Central memory CD8-positive, alpha-beta T cell (primary cell): Measurements from ENCODE around the gene ZDHHC17.

Source experiments
- ATAC-seq: fragments of 150-1000 bp; cut with Tn5 transposase; replicated peaks from 2 replicates; pipeline ENCODE4 v1.10.0; 2022; ENCODE audit warnings: mild to moderate bottlenecking, moderate FRiP score, moderate number of reproducible peaks; ENCODE audit not compliant: poor library complexity, severe bottlenecking; ENCODE audit errors: extremely low read depth
- DNase-seq, 2 donors: peaks; one replicate each; pipeline ENCODE4 v3.0.0; 2021; ENCODE audit warnings: low spot score in 2 of 2
- H3K27ac Mint-ChIP-seq: one replicate; pipeline ENCODE4 v1.8.0; 2022; ENCODE audit warnings: low read depth, mild to moderate bottlenecking, moderate library complexity, mixed read lengths
- H3K27me3 Mint-ChIP-seq: one replicate; pipeline ENCODE4 v1.8.0; 2022; ENCODE audit warnings: mixed read lengths
- H3K36me3 Mint-ChIP-seq: one replicate; pipeline ENCODE4 v1.8.0; 2022; ENCODE audit warnings: mild to moderate bottlenecking, moderate library complexity, mixed read lengths; ENCODE audit not compliant: insufficient read depth
- H3K4me1 Mint-ChIP-seq: one replicate; pipeline ENCODE4 v1.8.0; 2022; ENCODE audit warnings: mixed read lengths
- H3K4me3 Mint-ChIP-seq: one replicate; pipeline ENCODE4 v1.8.0; 2022; ENCODE audit warnings: mild to moderate bottlenecking, moderate library complexity, mixed read lengths
- H3K9me3 Mint-ChIP-seq: one replicate; pipeline ENCODE4 v1.8.0; 2022; ENCODE audit warnings: mixed read lengths

The ZDHHC17 gene

GRCh38 chr12:76802060-76802459, 38.1 kb downstream of the ZDHHC17 start:
- H3K27ac Mint-ChIP-seq, result no peak overlapping the region
- peaks cover 29% of the 10 kb centered on the region for H3K36me3 Mint-ChIP-seq
- ATAC-seq (no peak), DNase-seq (no peak)
- peaks cover 9% of the 10 kb centered on the region for H3K9me3 Mint-ChIP-seq
- no peaks in the 10 kb centered on the region for H3K27me3 Mint-ChIP-seq
- no peak overlapping the region for H3K4me3 Mint-ChIP-seq
- peaks cover 27% of the 10 kb centered on the region for H3K4me1 Mint-ChIP-seq

GRCh38 chr12:76804435-76804976, 40.6 kb downstream of the ZDHHC17 start:
- DNase-seq, result no peak
- H3K36me3 Mint-ChIP-seq, result peaks cover 15% of the 10 kb centered on the region
- peaks cover 9% of the 10 kb centered on the region for H3K9me3 Mint-ChIP-seq
- H3K27ac Mint-ChIP-seq, result no peak overlapping the region
- no peak for ATAC-seq
- no peaks in the 10 kb centered on the region for H3K27me3 Mint-ChIP-seq
- H3K4me1 Mint-ChIP-seq, result peaks cover 21% of the 10 kb centered on the region
- no peak overlapping the region for H3K4me3 Mint-ChIP-seq

GRCh38 chr12:76810671-76811419, 46.9 kb downstream of the ZDHHC17 start:
- ATAC-seq (no peak), DNase-seq (no peak)
- peak overlapping the region; percentile 5 for H3K27ac Mint-ChIP-seq
- H3K4me3 Mint-ChIP-seq, result no peak overlapping the region
- H3K9me3 Mint-ChIP-seq, result no peaks in the 10 kb centered on the region
- peaks cover 17% of the 10 kb centered on the region for H3K36me3 Mint-ChIP-seq
- no peaks in the 10 kb centered on the region for H3K27me3 Mint-ChIP-seq
- H3K4me1 Mint-ChIP-seq, result no peaks in the 10 kb centered on the region

GRCh38 chr12:76811976-76812375, 48.1 kb downstream of the ZDHHC17 start:
- Mint-ChIP-seq H3K36me3 (peaks cover 16% of the 10 kb centered on the region), H3K27me3 (no peaks in the 10 kb centered on the region), H3K4me3 (no peak overlapping the region), H3K27ac (no peak overlapping the region), H3K9me3 (no peaks in the 10 kb centered on the region), H3K4me1 (no peaks in the 10 kb centered on the region)
- DNase-seq (no peak), ATAC-seq (no peak)

GRCh38 chr12:76813265-76813664, 49.4 kb downstream of the ZDHHC17 start:
- no peak for ATAC-seq
- no peak overlapping the region for H3K27ac Mint-ChIP-seq
- no peaks in the 10 kb centered on the region for H3K27me3 Mint-ChIP-seq
- H3K36me3 Mint-ChIP-seq, result peaks cover 18% of the 10 kb centered on the region
- no peaks in the 10 kb centered on the region for H3K4me1 Mint-ChIP-seq
- no peak overlapping the region for H3K4me3 Mint-ChIP-seq
- no peak for DNase-seq
- no peaks in the 10 kb centered on the region for H3K9me3 Mint-ChIP-seq

GRCh38 chr12:76813972-76814371, 50.1 kb downstream of the ZDHHC17 start:
- no peaks in the 10 kb centered on the region for H3K27me3 Mint-ChIP-seq
- no peaks in the 10 kb centered on the region for H3K9me3 Mint-ChIP-seq
- peaks cover 20% of the 10 kb centered on the region for H3K36me3 Mint-ChIP-seq
- no peaks in the 10 kb centered on the region for H3K4me1 Mint-ChIP-seq
- ATAC-seq, result no peak
- no peak for DNase-seq
- no peak overlapping the region for H3K4me3 Mint-ChIP-seq
- peak overlapping the region; percentile 5 for H3K27ac Mint-ChIP-seq

- H3K36me3 Mint-ChIP-seq, result peaks cover 26% of the 10 kb centered on the region
- DNase-seq, result no peak
- no peak overlapping the region for H3K4me3 Mint-ChIP-seq
- no peak overlapping the region for H3K27ac Mint-ChIP-seq
- ATAC-seq, result no peak
- H3K4me1 Mint-ChIP-seq, result no peaks in the 10 kb centered on the region
- no peaks in the 10 kb centered on the region for H3K27me3 Mint-ChIP-seq
- no peaks in the 10 kb centered on the region for H3K9me3 Mint-ChIP-seq
Observed at GRCh38 chr12:76820888-76821482, 57.1 kb downstream of the ZDHHC17 start.

GRCh38 chr12:76830436-76830835, 66.5 kb downstream of the ZDHHC17 start:
- ATAC-seq, result no peak
- DNase-seq, result no peak
- no peaks in the 10 kb centered on the region for H3K4me1 Mint-ChIP-seq
- H3K27ac Mint-ChIP-seq, result no peak overlapping the region
- no peaks in the 10 kb centered on the region for H3K9me3 Mint-ChIP-seq
- H3K36me3 Mint-ChIP-seq, result peaks cover 17% of the 10 kb centered on the region
- H3K27me3 Mint-ChIP-seq, result no peaks in the 10 kb centered on the region
- no peak overlapping the region for H3K4me3 Mint-ChIP-seq

GRCh38 chr12:76836633-76837032, 72.7 kb downstream of the ZDHHC17 start:
- ATAC-seq (no peak), DNase-seq (no peak)
- no peaks in the 10 kb centered on the region for H3K27me3 Mint-ChIP-seq
- H3K36me3 Mint-ChIP-seq, result peaks cover 10% of the 10 kb centered on the region
- H3K27ac Mint-ChIP-seq, result peak overlapping the region; percentile 82
- no peaks in the 10 kb centered on the region for H3K4me1 Mint-ChIP-seq
- no peak overlapping the region for H3K4me3 Mint-ChIP-seq
- H3K9me3 Mint-ChIP-seq, result no peaks in the 10 kb centered on the region

- DNase-seq (no peak), ATAC-seq (no peak)
- H3K4me1 Mint-ChIP-seq, result no peaks in the 10 kb centered on the region
- H3K9me3 Mint-ChIP-seq, result no peaks in the 10 kb centered on the region
- no peak overlapping the region for H3K4me3 Mint-ChIP-seq
- H3K27me3 Mint-ChIP-seq, result no peaks in the 10 kb centered on the region
- H3K36me3 Mint-ChIP-seq, result peaks cover 37% of the 10 kb centered on the region
- no peak overlapping the region for H3K27ac Mint-ChIP-seq
Observed at GRCh38 chr12:76847260-76847659, 83.3 kb downstream of the ZDHHC17 start.

GRCh38 chr12:76848132-76848531, 84.2 kb downstream of the ZDHHC17 start:
- H3K4me3 Mint-ChIP-seq, result no peak overlapping the region
- ATAC-seq (no peak), DNase-seq (no peak)
- H3K36me3 Mint-ChIP-seq, result peaks cover 35% of the 10 kb centered on the region
- peak overlapping the region; percentile 7 for H3K27ac Mint-ChIP-seq
- no peaks in the 10 kb centered on the region for H3K4me1 Mint-ChIP-seq
- H3K27me3 Mint-ChIP-seq, result no peaks in the 10 kb centered on the region
- H3K9me3 Mint-ChIP-seq, result no peaks in the 10 kb centered on the region

GRCh38 chr12:76852106-76852505, 88.2 kb downstream of the ZDHHC17 start:
- Mint-ChIP-seq H3K9me3 (no peaks in the 10 kb centered on the region), H3K4me1 (no peaks in the 10 kb centered on the region), H3K36me3 (peaks cover 27% of the 10 kb centered on the region), H3K27ac (no peak overlapping the region), H3K27me3 (no peaks in the 10 kb centered on the region), H3K4me3 (no peak overlapping the region)
- no peak for ATAC-seq
- no peak for DNase-seq

- Mint-ChIP-seq H3K27ac (no peak overlapping the region), H3K4me1 (no peaks in the 10 kb centered on the region), H3K9me3 (no peaks in the 10 kb centered on the region), H3K4me3 (no peak overlapping the region), H3K27me3 (no peaks in the 10 kb centered on the region), H3K36me3 (peaks cover 13% of the 10 kb centered on the region)
- DNase-seq (no peak), ATAC-seq (no peak)
Observed at GRCh38 chr12:76855271-76855670, 91.4 kb downstream of the ZDHHC17 start.
